ENCODE results near the gene INCENP.

Gene INCENP

GRCh38 chr11:62137881-62138629 lies 14.2 kb downstream of the INCENP start:
- DNase-seq (ENCODE audit: low spot score), result no peak
- Histone ChIP-seq H3K27ac (ENCODE audit: poor library complexity, severe bottlenecking) (no peak overlapping the region), H3K4me3 (ENCODE audit: severe bottlenecking) (no peak overlapping the region), H3K4me1 (ENCODE audit: insufficient read depth, poor library complexity, severe bottlenecking) (no peaks in the 10 kb centered on the region), H3K27me3 (ENCODE audit: insufficient read depth, poor library complexity, severe bottlenecking) (no peaks in the 10 kb centered on the region), H3K9me3 (ENCODE audit: severe bottlenecking) (no peaks in the 10 kb centered on the region), H3K36me3 (ENCODE audit: low read depth) (peaks cover 88% of the 10 kb centered on the region)
- TF ChIP-seq, protein P1, sequence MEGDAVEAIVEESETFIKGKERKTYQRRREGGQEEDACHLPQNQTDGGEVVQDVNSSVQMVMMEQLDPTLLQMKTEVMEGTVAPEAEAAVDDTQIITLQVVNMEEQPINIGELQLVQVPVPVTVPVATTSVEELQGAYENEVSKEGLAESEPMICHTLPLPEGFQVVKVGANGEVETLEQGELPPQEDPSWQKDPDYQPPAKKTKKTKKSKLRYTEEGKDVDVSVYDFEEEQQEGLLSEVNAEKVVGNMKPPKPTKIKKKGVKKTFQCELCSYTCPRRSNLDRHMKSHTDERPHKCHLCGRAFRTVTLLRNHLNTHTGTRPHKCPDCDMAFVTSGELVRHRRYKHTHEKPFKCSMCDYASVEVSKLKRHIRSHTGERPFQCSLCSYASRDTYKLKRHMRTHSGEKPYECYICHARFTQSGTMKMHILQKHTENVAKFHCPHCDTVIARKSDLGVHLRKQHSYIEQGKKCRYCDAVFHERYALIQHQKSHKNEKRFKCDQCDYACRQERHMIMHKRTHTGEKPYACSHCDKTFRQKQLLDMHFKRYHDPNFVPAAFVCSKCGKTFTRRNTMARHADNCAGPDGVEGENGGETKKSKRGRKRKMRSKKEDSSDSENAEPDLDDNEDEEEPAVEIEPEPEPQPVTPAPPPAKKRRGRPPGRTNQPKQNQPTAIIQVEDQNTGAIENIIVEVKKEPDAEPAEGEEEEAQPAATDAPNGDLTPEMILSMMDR (IDR thresholded peaks at IDR 0.05; ENCODE audit: poor library complexity, severe bottlenecking), result no peak
- no peak for ATAC-seq (ENCODE audit: low read depth)

DNA sequence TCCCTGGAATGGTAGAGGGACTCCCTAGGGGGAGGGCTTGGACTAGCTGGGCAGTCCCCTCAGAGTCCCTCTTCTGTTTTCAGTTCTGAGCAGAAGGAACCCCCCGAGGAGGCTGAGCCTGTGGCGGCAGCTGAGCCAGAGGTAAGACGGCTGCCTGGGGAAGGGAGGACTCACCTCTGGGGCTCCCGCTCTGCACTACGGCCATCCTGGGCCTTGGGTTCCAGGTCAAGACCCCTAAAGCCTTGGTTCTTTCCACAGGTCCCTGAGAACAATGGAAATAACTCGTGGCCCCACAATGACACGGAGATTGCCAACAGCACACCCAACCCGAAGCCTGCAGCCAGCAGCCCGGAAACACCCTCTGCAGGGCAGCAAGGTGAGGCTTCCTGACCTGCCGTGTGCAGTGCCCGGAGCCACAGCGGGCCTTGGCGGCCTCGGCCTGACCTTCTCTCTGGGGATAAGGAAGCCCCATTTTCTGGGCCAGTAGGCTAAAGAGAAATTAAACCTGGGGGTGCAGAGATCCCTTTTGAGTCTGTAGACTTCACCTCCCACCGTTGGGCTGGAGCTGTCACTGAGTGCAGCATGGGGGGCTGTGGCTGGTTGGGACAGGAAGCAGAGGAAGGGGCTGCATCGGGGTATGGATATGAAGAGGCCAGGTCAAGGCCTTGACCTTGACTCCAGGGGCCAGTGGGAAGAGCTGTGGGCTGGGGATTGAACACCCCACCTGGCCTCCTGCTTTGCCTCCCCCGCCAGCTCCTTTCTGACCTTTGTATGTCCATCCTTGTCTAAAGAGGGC lies 15.0 kb downstream of the INCENP start:
- H3K4me3 ChIP-seq (ENCODE audit: severe bottlenecking), result no peak overlapping the region
- H3K27me3 ChIP-seq (ENCODE audit: insufficient read depth, poor library complexity, severe bottlenecking), result no peaks in the 10 kb centered on the region
- no peaks in the 10 kb centered on the region for H3K9me3 ChIP-seq (ENCODE audit: severe bottlenecking)
- H3K4me1 ChIP-seq (ENCODE audit: insufficient read depth, poor library complexity, severe bottlenecking), result no peaks in the 10 kb centered on the region
- DNase-seq (ENCODE audit: low spot score) (no peak), ATAC-seq (ENCODE audit: low read depth) (no peak)
- no peak overlapping the region for H3K27ac ChIP-seq (ENCODE audit: poor library complexity, severe bottlenecking)
- TF ChIP-seq, protein P1 (IDR thresholded peaks at IDR 0.05; ENCODE audit: poor library complexity, severe bottlenecking), result no peak
- peaks cover 91% of the 10 kb centered on the region for H3K36me3 ChIP-seq (ENCODE audit: low read depth)

DNA sequence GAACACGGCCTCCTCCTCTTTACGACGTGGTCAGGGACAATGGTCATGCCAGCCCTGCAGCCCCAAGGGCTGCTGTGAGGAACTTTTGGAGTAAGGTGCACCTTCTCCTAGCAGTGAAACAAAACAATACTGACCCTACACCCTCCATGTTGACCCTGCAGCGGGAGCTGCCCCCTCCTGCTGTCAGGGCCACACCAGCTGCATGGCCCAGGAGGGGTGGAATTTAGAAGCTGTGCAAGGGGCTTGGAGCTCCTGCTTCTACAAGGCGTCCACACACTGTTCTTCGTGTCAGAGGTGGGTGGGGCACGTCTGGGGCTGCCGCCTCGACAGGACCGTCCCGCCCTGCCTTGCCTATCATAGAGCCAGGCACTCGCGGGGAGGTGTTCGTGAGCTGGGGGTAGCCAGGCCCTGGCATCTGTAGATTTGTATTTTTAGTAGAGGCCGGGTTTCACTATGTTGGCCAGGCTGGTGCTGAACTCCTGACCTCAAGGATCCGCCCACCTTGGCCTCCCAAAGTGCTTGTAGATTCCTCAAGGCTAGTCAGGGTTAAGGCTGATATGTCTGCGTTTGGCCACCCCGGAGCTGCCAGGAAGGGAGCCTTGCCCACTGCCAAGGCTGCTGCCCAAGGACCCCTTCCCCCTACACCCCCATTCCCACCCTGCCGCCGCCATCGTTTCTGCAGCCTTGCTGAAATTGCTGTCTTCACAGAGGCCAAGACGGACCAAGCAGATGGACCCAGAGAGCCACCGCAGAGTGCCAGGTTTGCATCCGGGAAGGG lies 15.9 kb downstream of the INCENP start:
- Histone ChIP-seq H3K4me1 (ENCODE audit: insufficient read depth, poor library complexity, severe bottlenecking) (no peaks in the 10 kb centered on the region), H3K4me3 (ENCODE audit: severe bottlenecking) (no peak overlapping the region), H3K27me3 (ENCODE audit: insufficient read depth, poor library complexity, severe bottlenecking) (no peaks in the 10 kb centered on the region), H3K27ac (ENCODE audit: poor library complexity, severe bottlenecking) (no peak overlapping the region), H3K36me3 (ENCODE audit: low read depth) (peaks cover 97% of the 10 kb centered on the region), H3K9me3 (ENCODE audit: severe bottlenecking) (no peaks in the 10 kb centered on the region)
- DNase-seq (ENCODE audit: low spot score) (no peak), ATAC-seq (ENCODE audit: low read depth) (no peak)
- TF ChIP-seq, protein P1 (IDR thresholded peaks at IDR 0.05; ENCODE audit: poor library complexity, severe bottlenecking), result no peak

DNA sequence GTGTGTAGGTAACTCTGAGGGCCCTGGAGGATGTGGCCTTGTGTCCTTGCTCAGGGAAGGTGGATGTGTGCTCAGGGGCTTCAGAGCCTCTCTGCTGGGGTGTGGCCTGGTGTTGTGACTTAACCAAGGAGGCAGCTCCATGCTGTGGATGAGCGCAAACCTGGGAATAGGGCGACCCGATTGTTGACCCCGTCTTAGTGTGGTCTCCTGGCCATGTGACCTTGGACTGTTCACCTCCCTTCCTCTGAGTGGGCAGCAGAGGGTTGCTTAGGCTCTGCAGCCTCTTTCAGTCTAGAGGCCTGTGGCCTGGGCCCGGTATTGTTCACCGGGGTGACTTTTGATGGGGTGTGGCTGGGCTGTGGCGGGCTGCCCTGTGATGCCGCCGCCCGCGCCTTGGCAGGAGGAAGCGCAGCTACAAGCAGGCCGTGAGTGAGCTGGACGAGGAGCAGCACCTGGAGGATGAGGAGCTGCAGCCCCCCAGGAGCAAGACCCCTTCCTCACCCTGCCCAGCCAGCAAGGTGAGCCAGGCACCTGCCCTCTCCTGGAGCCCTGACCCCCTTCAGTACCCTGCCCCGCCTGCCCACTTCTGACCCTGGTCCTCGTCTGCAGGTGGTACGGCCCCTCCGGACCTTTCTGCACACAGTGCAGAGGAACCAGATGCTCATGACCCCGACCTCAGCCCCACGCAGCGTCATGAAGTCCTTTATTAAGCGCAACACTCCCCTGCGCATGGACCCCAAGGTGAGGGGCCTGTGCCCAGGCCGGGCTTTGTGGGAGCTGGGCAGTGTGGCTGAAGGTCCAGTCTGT lies 16.7 kb downstream of the INCENP start:
- TF ChIP-seq, protein P1 (IDR thresholded peaks at IDR 0.05; ENCODE audit: poor library complexity, severe bottlenecking), result no peak
- Histone ChIP-seq H3K36me3 (ENCODE audit: low read depth) (peaks cover 97% of the 10 kb centered on the region), H3K27ac (ENCODE audit: poor library complexity, severe bottlenecking) (no peak overlapping the region), H3K4me3 (ENCODE audit: severe bottlenecking) (no peak overlapping the region), H3K9me3 (ENCODE audit: severe bottlenecking) (no peaks in the 10 kb centered on the region), H3K4me1 (ENCODE audit: insufficient read depth, poor library complexity, severe bottlenecking) (no peaks in the 10 kb centered on the region), H3K27me3 (ENCODE audit: insufficient read depth, poor library complexity, severe bottlenecking) (no peaks in the 10 kb centered on the region)
- DNase-seq (ENCODE audit: low spot score) (no peak), ATAC-seq (ENCODE audit: low read depth) (no peak)
